GM13977 (cell line): ENCODE data around the gene PDPK1.
"Not testable (repeated sequence)": the region's sequence is repeated elsewhere in the genome, so short reads cannot be mapped to it uniquely, and the experiment has no call there.

Experiments
- DNase-seq: peaks from one replicate; pipeline ENCODE4 v3.0.0; 2012; ENCODE audit warnings: low spot score
- CTCF ChIP-seq: IDR thresholded peaks from 2 replicates; pipeline ENCODE4 v1.5.1; 2012; ENCODE audit warnings: mild to moderate bottlenecking, control low read depth; ENCODE audit not compliant: insufficient read depth; ENCODE audit errors: extremely low read depth, missing control alignments
- in situ Hi-C: fragments of 300-500 bp; cut with MboI; formaldehyde crosslinking; loops from one replicate; pipeline ENCODE4 v1.12.0; 2022; ENCODE audit warnings: low sequenced_read_pairs, low pct_unique_long_range_greater_than_20kb, mixed read lengths, inconsistent platforms; ENCODE audit not compliant: unreplicated experiment

PDPK1 gene

GRCh38 chr16:2530629-2531318 lies 7.0 kb upstream of the PDPK1 start:
- DNase-seq, result no peak
- no peak for TF ChIP-seq CTCF
- in situ Hi-C loops, result no loop called here

GRCh38 chr16:2531371-2531695 lies 6.5 kb upstream of the PDPK1 start, which contains the start of gene CEMP1:
CEMP1 (minus strand) TSS chr16:2531408; CDS start chr16:2531073, 335 bp downstream.
- TF ChIP-seq CTCF, result no peak
- in situ Hi-C loops, result no loop called here
- DNase-seq, result no peak

- in situ Hi-C loops, result no loop called here
- peak; percentile 99 for DNase-seq
- no peak for TF ChIP-seq CTCF
Observed at GRCh38 chr16:2531696-2532493, 5.9 kb upstream of the PDPK1 start.

- TF ChIP-seq CTCF, result no peak
- DNase-seq, result peak; percentile 75
- in situ Hi-C loops, result no loop called here
Observed at GRCh38 chr16:2532494-2533141, 5.2 kb upstream of the PDPK1 start.

- DNase-seq, in situ Hi-C loops: not testable (repeated sequence)
Observed at GRCh38 chr16:2533142-2533755, 4.6 kb upstream of the PDPK1 start.

GRCh38 chr16:2533912-2534311 lies 3.9 kb upstream of the PDPK1 start:
- no peak for TF ChIP-seq CTCF
- in situ Hi-C loops, result no loop called here
- no peak for DNase-seq

- DNase-seq, in situ Hi-C loops: not testable (repeated sequence)
Observed at GRCh38 chr16:2534335-2534734, 3.5 kb upstream of the PDPK1 start.
